DND-41 (cell line): ENCODE results near the gene XPO4.

Experiments
- ATAC-seq: fragments of 200-7000 bp; cut with Tn5 transposase; 3 replicates; pipeline ENCODE4 v1.9.1; 2021; ENCODE audit warnings: low read depth; ENCODE audit not compliant: insufficient read depth
- DNase-seq: peaks from one replicate; pipeline ENCODE4 v3.0.0-alpha.2; 2020
- H2AFZ ChIP-seq: 2 replicates; pipeline ENCODE4 v1.6.0; 2012; ENCODE audit warnings: low read depth, low read length
- H3K27ac ChIP-seq: 2 replicates; pipeline ENCODE4 v1.5.1; 2012; ENCODE audit warnings: low read length, inconsistent platforms
- H3K27me3 ChIP-seq: fragments of 200-600 bp; sonication (generic); 2 replicates; pipeline ENCODE4 v1.6.0; 2012; ENCODE audit warnings: low read length, mild to moderate bottlenecking, inconsistent platforms; ENCODE audit not compliant: insufficient read depth, poor library complexity
- H3K36me3 ChIP-seq: 2 replicates; pipeline ENCODE4 v1.5.1; 2012; ENCODE audit warnings: low read length, inconsistent platforms; ENCODE audit not compliant: insufficient read depth
- H3K4me1 ChIP-seq: 2 replicates; pipeline ENCODE4 v1.5.1; 2012; ENCODE audit warnings: mild to moderate bottlenecking, low read length; ENCODE audit not compliant: insufficient read depth
- H3K4me2 ChIP-seq: 2 replicates; pipeline ENCODE4 v1.6.0; 2012; ENCODE audit warnings: mild to moderate bottlenecking, moderate library complexity, low read length, inconsistent platforms; ENCODE audit not compliant: insufficient read depth
- H3K4me3 ChIP-seq, 2 experiments: fragments of 200-600 bp in 1 of 2; shearing (Covaris generic) in 1 of 2; 2 replicates each; pipeline ENCODE4 v1.5.1; 2012 to 2016; ENCODE audit warnings: inconsistent platforms in 2 of 2, low read length in 2 of 2, mild to moderate bottlenecking in 2 of 2, low read depth in 1 of 2, moderate library complexity in 1 of 2
- H3K79me2 ChIP-seq: 2 replicates; pipeline ENCODE4 v1.6.0; 2012; ENCODE audit warnings: low read length, inconsistent platforms; ENCODE audit not compliant: insufficient read depth
- H3K9ac ChIP-seq: 2 replicates; pipeline ENCODE4 v1.6.0; 2012; ENCODE audit warnings: low read depth, mild to moderate bottlenecking, inconsistent platforms, low read length, moderate library complexity
- H3K9me3 ChIP-seq: 2 replicates; pipeline ENCODE4 v1.5.1; 2012; ENCODE audit warnings: low read length, moderate library complexity, mild to moderate bottlenecking, inconsistent platforms; ENCODE audit not compliant: insufficient read depth, severe bottlenecking
- H4K20me1 ChIP-seq: 2 replicates; pipeline ENCODE4 v1.6.0; 2012; ENCODE audit warnings: low read length; ENCODE audit not compliant: insufficient read depth
- EZH2 ChIP-seq: IDR thresholded peaks from 3 replicates; pipeline ENCODE4 v1.6.1; 2012; ENCODE audit warnings: borderline replicate concordance, low read depth, mild to moderate bottlenecking, moderate library complexity, low read length, inconsistent platforms; ENCODE audit not compliant: severe bottlenecking
- TF ChIP-seq, protein P1 (sequence below): IDR thresholded peaks from 2 replicates; pipeline ENCODE4 v1.5.1; 2012; ENCODE audit warnings: borderline replicate concordance, low read length, moderate library complexity, mild to moderate bottlenecking; ENCODE audit not compliant: poor library complexity, severe bottlenecking; ENCODE audit errors: extremely low read depth

XPO4 gene

GRCh38 chr13:20812890-20813289, 89.7 kb downstream of the XPO4 start:
- Histone ChIP-seq H3K4me1 (no peaks in the 10 kb centered on the region), H3K36me3 (peaks cover 42% of the 10 kb centered on the region), H3K4me3 (no peak overlapping the region), H3K4me2 (no peak overlapping the region), H3K27ac (no peak overlapping the region), H3K9me3 (no peaks in the 10 kb centered on the region), H3K9ac (no peak overlapping the region), H2AFZ (no peak overlapping the region), H3K79me2 (peaks cover 3% of the 10 kb centered on the region; the same call in 1 of the 2 replicates), H3K27me3 (no peaks in the 10 kb centered on the region), H4K20me1 (no peaks in the 10 kb centered on the region)
- ATAC-seq, result no peak
- DNase-seq, result no peak
- TF ChIP-seq EZH2, result no peak
- TF ChIP-seq, protein P1, sequence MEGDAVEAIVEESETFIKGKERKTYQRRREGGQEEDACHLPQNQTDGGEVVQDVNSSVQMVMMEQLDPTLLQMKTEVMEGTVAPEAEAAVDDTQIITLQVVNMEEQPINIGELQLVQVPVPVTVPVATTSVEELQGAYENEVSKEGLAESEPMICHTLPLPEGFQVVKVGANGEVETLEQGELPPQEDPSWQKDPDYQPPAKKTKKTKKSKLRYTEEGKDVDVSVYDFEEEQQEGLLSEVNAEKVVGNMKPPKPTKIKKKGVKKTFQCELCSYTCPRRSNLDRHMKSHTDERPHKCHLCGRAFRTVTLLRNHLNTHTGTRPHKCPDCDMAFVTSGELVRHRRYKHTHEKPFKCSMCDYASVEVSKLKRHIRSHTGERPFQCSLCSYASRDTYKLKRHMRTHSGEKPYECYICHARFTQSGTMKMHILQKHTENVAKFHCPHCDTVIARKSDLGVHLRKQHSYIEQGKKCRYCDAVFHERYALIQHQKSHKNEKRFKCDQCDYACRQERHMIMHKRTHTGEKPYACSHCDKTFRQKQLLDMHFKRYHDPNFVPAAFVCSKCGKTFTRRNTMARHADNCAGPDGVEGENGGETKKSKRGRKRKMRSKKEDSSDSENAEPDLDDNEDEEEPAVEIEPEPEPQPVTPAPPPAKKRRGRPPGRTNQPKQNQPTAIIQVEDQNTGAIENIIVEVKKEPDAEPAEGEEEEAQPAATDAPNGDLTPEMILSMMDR, result no peak

DNA sequence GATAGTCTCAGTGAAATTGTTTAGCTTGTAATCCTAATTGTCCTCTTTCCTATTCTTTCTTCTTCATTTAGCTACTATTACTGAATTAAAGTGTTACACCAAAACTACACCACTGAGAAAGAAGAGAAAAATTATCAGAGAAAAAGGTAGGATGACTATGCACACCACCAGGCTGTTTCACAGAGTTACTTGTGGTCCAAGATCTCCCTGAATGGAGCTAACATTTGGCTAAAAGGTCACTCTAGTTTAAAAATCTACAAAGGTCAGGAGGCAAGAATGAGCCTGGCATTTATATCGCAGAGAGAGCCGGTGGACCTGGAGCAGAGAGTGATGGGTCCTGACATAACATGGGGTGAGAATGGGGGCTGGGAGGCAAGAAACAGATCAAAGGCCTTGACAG, 91.7 kb downstream of the XPO4 start:
- Histone ChIP-seq H3K27ac (no peak overlapping the region), H3K4me1 (no peaks in the 10 kb centered on the region), H3K27me3 (no peaks in the 10 kb centered on the region), H3K9me3 (no peaks in the 10 kb centered on the region), H3K4me3 (no peak overlapping the region), H4K20me1 (no peaks in the 10 kb centered on the region), H3K9ac (no peak overlapping the region), H3K79me2 (peaks cover 3% of the 10 kb centered on the region; the same call in 1 of the 2 replicates), H3K4me2 (no peak overlapping the region), H2AFZ (no peak overlapping the region), H3K36me3 (peaks cover 40% of the 10 kb centered on the region)
- ATAC-seq, result no peak
- no peak for DNase-seq
- TF ChIP-seq, protein P1, result no peak
- no peak for TF ChIP-seq EZH2

DNA sequence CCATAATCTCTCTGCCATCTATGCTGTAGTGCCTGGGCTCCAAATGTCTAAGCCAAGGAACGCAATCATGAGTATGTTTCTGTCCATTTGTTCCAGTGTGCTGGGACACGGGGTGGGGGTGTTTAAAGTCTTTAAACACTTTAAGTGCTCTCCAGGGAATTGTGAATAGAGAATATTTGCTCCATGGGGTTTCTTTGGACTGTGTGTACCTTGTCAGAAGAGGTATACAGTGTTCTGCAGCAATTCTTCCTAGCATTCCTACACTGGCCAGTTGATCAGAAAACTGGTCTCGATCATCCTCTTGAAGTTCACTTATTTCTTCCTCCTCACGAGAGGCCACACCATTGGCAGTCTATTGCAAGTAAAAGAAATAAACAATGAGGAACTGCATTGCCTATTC, 93.7 kb downstream of the XPO4 start:
- H3K79me2 ChIP-seq, result no peaks in the 10 kb centered on the region
- DNase-seq, result no peak
- H4K20me1 ChIP-seq, result no peaks in the 10 kb centered on the region
- no peaks in the 10 kb centered on the region for H3K4me1 ChIP-seq
- peaks cover 31% of the 10 kb centered on the region for H3K36me3 ChIP-seq
- no peak for ATAC-seq
- no peaks in the 10 kb centered on the region for H3K9me3 ChIP-seq
- no peaks in the 10 kb centered on the region for H3K27me3 ChIP-seq
- H3K9ac ChIP-seq, result no peak overlapping the region
- no peak overlapping the region for H3K27ac ChIP-seq
- H2AFZ ChIP-seq, result no peak overlapping the region
- no peak overlapping the region for H3K4me3 ChIP-seq
- no peak for TF ChIP-seq EZH2
- TF ChIP-seq, protein P1, result no peak
- no peak overlapping the region for H3K4me2 ChIP-seq
